HepG2 (cell line): Measurements from ENCODE around the gene CFAP100. TPM values are rescaled to one million over a fixed set of nuclear protein-coding genes. Genes with fewer than 3 reads are reported as not detected.

Experiments used
- ARNTL ChIP-seq: sonication (generic); formaldehyde crosslinking; IDR thresholded peaks from 2 replicates; pipeline ENCODE4 v1.4.0; 2020; ENCODE audit warnings: mild to moderate bottlenecking, missing genetic modification reagents
- ATAD3A ChIP-seq: sonication (generic); formaldehyde crosslinking; IDR thresholded peaks from 2 replicates; pipeline ENCODE4 v1.4.0; 2020; ENCODE audit warnings: missing genetic modification reagents
- BCLAF1 ChIP-seq: fragments of 450-650 bp; IDR thresholded peaks from 2 replicates; pipeline ENCODE4 v1.6.1; 2017; ENCODE audit warnings: mild to moderate bottlenecking
- DPF2 ChIP-seq: sonication (generic); formaldehyde crosslinking; IDR thresholded peaks from 2 replicates; pipeline ENCODE4 v1.4.0; 2020; ENCODE audit warnings: mild to moderate bottlenecking, low read depth, missing genetic modification reagents, borderline replicate concordance
- HMGA1 ChIP-seq: sonication (generic); formaldehyde crosslinking; conservative IDR thresholded peaks from 2 replicates; pipeline ENCODE4 v1.4.0; 2020; ENCODE audit warnings: missing genetic modification reagents
- KLF12 ChIP-seq: sonication (generic); formaldehyde crosslinking; IDR thresholded peaks from 2 replicates; pipeline ENCODE4 v1.4.0; 2020; ENCODE audit warnings: missing genetic modification reagents, borderline replicate concordance
- MNT ChIP-seq: fragments of 450-650 bp; IDR thresholded peaks from 2 replicates; pipeline ENCODE4 v1.6.1; 2016
- MYC ChIP-seq: sonication (generic); formaldehyde crosslinking; IDR thresholded peaks from 2 replicates; pipeline ENCODE4 v1.9.0; 2021; ENCODE audit warnings: missing genetic modification reagents, borderline replicate concordance
- NR2C2 ChIP-seq: sonication (generic); formaldehyde crosslinking; IDR thresholded peaks from 2 replicates; pipeline ENCODE4 v1.4.0; 2020; ENCODE audit warnings: missing genetic modification reagents, mild to moderate bottlenecking, moderate library complexity, borderline replicate concordance
- RBFOX2 ChIP-seq: fragments of 200-400 bp; formaldehyde crosslinking; IDR thresholded peaks from 2 replicates; pipeline ENCODE4 v1.6.1; 2017; ENCODE audit warnings: low read depth, mild to moderate bottlenecking, low read length
- REL ChIP-seq: sonication (generic); formaldehyde crosslinking; conservative IDR thresholded peaks from 2 replicates; pipeline ENCODE4 v1.8.0; 2022; ENCODE audit warnings: mild to moderate bottlenecking, missing genetic modification reagents, moderate library complexity
- SAP130 ChIP-seq: IDR thresholded peaks from 2 replicates; pipeline ENCODE4 v1.6.1; 2016; ENCODE audit warnings: low read depth
- TAF1 ChIP-seq: sonication (generic); formaldehyde crosslinking; IDR thresholded peaks from 2 replicates; pipeline ENCODE4 v1.4.0; 2020; ENCODE audit warnings: missing genetic modification reagents
- U2AF1 ChIP-seq: fragments of 200-400 bp; formaldehyde crosslinking; optimal IDR thresholded peaks from 2 replicates; pipeline ENCODE3; 2017; ENCODE audit warnings: mild to moderate bottlenecking, low read depth, low read length
- ZFP1 ChIP-seq: IDR thresholded peaks from 2 replicates; pipeline ENCODE4 v1.6.1; 2016
- ZFP37 ChIP-seq: sonication (generic); formaldehyde crosslinking; IDR thresholded peaks from 2 replicates; pipeline ENCODE4 v1.4.0; 2020; ENCODE audit warnings: missing genetic modification reagents, borderline replicate concordance
- ZNF367 ChIP-seq: sonication (generic); formaldehyde crosslinking; IDR thresholded peaks from 2 replicates; pipeline ENCODE4 v1.4.0; 2020; ENCODE audit warnings: missing genetic modification reagents, borderline replicate concordance
- ZNF598 ChIP-seq: sonication (generic); formaldehyde crosslinking; IDR thresholded peaks from 2 replicates; pipeline ENCODE4 v1.5.1; 2020; ENCODE audit warnings: mild to moderate bottlenecking, missing genetic modification reagents, borderline replicate concordance
- ZNF605 ChIP-seq: sonication (generic); formaldehyde crosslinking; IDR thresholded peaks from 2 replicates; pipeline ENCODE4 v1.8.0; 2022; ENCODE audit warnings: mild to moderate bottlenecking, missing genetic modification reagents
- ZNF709 ChIP-seq: sonication (generic); formaldehyde crosslinking; IDR thresholded peaks from 2 replicates; pipeline ENCODE4 v1.5.0; 2020; ENCODE audit warnings: mild to moderate bottlenecking, missing genetic modification reagents
- ZNF776 ChIP-seq: sonication (generic); formaldehyde crosslinking; IDR thresholded peaks from 2 replicates; pipeline ENCODE4 v1.4.0; 2020; ENCODE audit warnings: mild to moderate bottlenecking, missing genetic modification reagents
- ZSCAN21 ChIP-seq: sonication (generic); formaldehyde crosslinking; IDR thresholded peaks from 2 replicates; pipeline ENCODE4 v1.8.0; 2022; ENCODE audit warnings: mild to moderate bottlenecking, missing genetic modification reagents, moderate library complexity, borderline replicate concordance
- ZSCAN31 ChIP-seq: sonication (generic); formaldehyde crosslinking; IDR thresholded peaks from 2 replicates; pipeline ENCODE4 v1.5.0; 2020; ENCODE audit warnings: low read depth, mild to moderate bottlenecking, missing genetic modification reagents
- polyA plus RNA-seq, 8 experiments: library from polyadenylated mRNA; depleted of rRNA in 3 of 8; stranded (reverse) in 7 of 8; unstranded in 1 of 8; fragments of >200 nt; fragmentation: Illumina TruSeq in 4 of 8; extraction: Trizol in 4 of 8; gene quantifications; 2 replicates each; pipeline versions ENCODE4 v1.2.1 to v1.2.3, GENCODE V29; 2011 to 2016; ENCODE audit warnings: low read depth in 4 of 8, missing spikeins in 1 of 8, mixed read lengths in 1 of 8; ENCODE audit not compliant: insufficient read depth in 1 of 8
- total RNA-seq, 5 experiments: library from RNA; depleted of rRNA; stranded (reverse); fragments of >200 nt; fragmentation: Illumina TruSeq; extraction: Trizol; gene quantifications; 2 replicates each; pipeline ENCODE4 v1.2.3, GENCODE V29; 2016; ENCODE audit warnings: low read depth in 1 of 5
- TF ChIP-seq, protein P1 (sequence below): sonication (generic); formaldehyde crosslinking; IDR thresholded peaks from 2 replicates; pipeline ENCODE4 v1.9.0; 2022; ENCODE audit warnings: low read depth, missing genetic modification reagents
- TF ChIP-seq, protein P2 (sequence below): sonication (generic); formaldehyde crosslinking; IDR thresholded peaks from 2 replicates; pipeline ENCODE4 v1.8.0; 2022; ENCODE audit warnings: low read depth, missing genetic modification reagents

CFAP100 gene
- total and polyA plus RNA-seq, 2 of the 13 experiments (the other 11 are each of a cell fraction or from before 2014, with no cell fraction given), result 0.32 TPM; not detected in 1

- TF ChIP-seq, protein P1, sequence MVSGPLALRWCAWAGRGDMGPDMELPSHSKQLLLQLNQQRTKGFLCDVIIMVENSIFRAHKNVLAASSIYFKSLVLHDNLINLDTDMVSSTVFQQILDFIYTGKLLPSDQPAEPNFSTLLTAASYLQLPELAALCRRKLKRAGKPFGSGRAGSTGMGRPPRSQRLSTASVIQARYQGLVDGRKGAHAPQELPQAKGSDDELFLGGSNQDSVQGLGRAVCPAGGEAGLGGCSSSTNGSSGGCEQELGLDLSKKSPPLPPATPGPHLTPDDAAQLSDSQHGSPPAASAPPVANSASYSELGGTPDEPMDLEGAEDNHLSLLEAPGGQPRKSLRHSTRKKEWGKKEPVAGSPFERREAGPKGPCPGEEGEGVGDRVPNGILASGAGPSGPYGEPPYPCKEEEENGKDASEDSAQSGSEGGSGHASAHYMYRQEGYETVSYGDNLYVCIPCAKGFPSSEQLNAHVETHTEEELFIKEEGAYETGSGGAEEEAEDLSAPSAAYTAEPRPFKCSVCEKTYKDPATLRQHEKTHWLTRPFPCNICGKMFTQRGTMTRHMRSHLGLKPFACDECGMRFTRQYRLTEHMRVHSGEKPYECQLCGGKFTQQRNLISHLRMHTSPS (CRISPR knock-in tag), result peak; percentile 58; the same call in 1 of the 2 replicates
- TF ChIP-seq ZSCAN31, result no peak
- no peak for TF ChIP-seq REL
- TF ChIP-seq NR2C2 (CRISPR knock-in tag), result 0 out of 2 replicates have a peak, but pooled peaks have one; percentile 17
- TF ChIP-seq SAP130 (CRISPR knock-in tag), result peak; percentile 67
- no peak for TF ChIP-seq BCLAF1
- TF ChIP-seq HMGA1 (CRISPR knock-in tag), result no peak
- no peak for TF ChIP-seq TAF1 (CRISPR knock-in tag)
- TF ChIP-seq MNT, result no peak
- no peak for TF ChIP-seq ZNF367 (CRISPR knock-in tag)
- no peak for TF ChIP-seq ARNTL (CRISPR knock-in tag)
- no peak for TF ChIP-seq ZNF709 (CRISPR knock-in tag)
- TF ChIP-seq MYC (CRISPR knock-in tag), result 0 out of 2 replicates have a peak, but pooled peaks have one; percentile 20
- no peak for TF ChIP-seq KLF12 (CRISPR knock-in tag)
- TF ChIP-seq ZNF598, result no peak
- no peak for TF ChIP-seq ATAD3A (CRISPR knock-in tag)
- TF ChIP-seq, protein P2, sequence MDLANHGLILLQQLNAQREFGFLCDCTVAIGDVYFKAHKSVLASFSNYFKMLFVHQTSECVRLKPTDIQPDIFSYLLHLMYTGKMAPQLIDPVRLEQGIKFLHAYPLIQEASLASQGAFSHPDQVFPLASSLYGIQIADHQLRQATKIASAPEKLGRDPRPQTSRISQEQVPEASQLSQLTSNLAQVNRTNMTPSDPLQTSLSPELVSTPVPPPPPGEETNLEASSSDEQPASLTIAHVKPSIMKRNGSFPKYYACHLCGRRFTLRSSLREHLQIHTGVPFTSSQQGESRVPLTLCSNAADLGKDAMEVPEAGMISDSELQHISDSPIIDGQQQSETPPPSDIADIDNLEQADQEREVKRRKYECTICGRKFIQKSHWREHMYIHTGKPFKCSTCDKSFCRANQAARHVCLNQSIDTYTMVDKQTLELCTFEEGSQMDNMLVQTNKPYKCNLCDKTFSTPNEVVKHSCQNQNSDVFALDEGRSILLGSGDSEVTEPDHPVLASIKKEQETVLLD (CRISPR knock-in tag), result no peak
- TF ChIP-seq RBFOX2, result no peak
- TF ChIP-seq ZFP37, result no peak
- TF ChIP-seq ZNF605 (CRISPR knock-in tag), result no peak
- TF ChIP-seq ZFP1 (CRISPR knock-in tag), result no peak
- TF ChIP-seq ZNF776, result no peak
- TF ChIP-seq U2AF1, result no peak
- TF ChIP-seq ZSCAN21 (CRISPR knock-in tag), result no peak
- TF ChIP-seq DPF2, result no peak
These were observed 27.3 kb upstream of the CFAP100 start (continued) for GRCh38 chr3:126367316-126367805.
